GM21381 (cell line): ENCODE results near the gene MBOAT2.
"Not testable (repeated sequence)": the region's sequence is repeated elsewhere in the genome, so short reads cannot be mapped to it uniquely, and the experiment has no call there.

Experiments
- ATAC-seq: cut with Tn5 transposase; IDR thresholded peaks from one replicate; pipeline ENCODE4 v1.9.1; 2021; ENCODE audit warnings: mild to moderate bottlenecking, moderate library complexity; ENCODE audit not compliant: unreplicated experiment

MBOAT2 gene

GRCh38 chr2:8962890-8963289 is 40.6 kb downstream of the MBOAT2 start:
- no peak for ATAC-seq

- ATAC-seq = no peak
Measured at GRCh38 chr2:8957628-8958027, 45.9 kb downstream of the MBOAT2 start.

- no peak for ATAC-seq
Measured at GRCh38 chr2:8956774-8957173, 46.7 kb downstream of the MBOAT2 start.

- no peak for ATAC-seq
Measured at GRCh38 chr2:8954990-8955389, 48.5 kb downstream of the MBOAT2 start.

DNA sequence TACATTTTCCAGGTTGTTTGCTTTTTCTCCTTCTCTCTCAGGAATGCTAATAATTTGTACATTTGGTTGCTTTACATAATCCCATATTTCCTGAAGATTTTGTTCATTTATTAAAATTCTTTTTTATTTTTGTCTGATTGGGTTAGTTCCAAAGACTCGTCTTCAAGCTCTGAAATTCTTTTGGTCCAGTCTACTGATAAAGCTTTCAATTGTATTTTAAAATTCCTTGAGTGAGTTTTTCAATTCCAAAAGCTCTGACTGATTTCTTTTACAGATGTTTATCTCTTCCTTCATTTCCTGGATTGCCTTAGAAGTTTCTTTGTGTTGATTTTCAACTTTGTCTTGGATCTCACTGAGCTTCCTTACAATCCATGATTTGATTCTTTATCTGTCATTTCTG is 50.0 kb downstream of the MBOAT2 start:
- no peak for ATAC-seq

DNA sequence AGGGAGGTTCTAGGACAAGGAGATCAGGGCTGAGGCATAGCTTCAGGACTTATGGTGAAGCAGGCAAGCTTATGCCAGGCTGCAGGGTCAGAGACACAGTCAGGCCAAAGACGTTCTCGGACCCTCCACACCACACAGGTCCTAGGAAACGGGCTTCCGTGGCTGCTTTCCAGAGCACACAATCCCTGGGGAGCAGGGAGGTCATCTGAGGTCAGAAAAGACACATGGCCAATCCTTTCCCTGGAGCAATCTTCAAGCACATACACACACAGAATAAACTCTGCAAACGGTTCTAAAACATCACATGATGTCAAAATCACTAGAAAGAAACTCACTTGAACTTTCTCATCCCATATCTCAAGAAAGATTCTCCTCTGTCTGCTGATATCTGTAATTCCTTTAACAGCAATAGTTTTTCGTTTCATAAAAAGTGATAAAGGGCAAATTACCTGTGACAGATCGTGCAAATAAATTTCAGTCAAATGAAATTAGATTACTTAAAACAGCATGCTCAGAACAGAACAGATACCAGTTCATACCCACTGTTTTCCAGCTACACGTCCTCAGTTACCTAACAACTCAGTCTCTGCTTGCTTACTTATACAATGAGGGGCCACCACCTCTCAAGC is 63.9 kb downstream of the MBOAT2 start:
- ATAC-seq = no peak

GRCh38 chr2:8938384-8938783 is 65.1 kb downstream of the MBOAT2 start:
- no peak for ATAC-seq

GRCh38 chr2:8935982-8936381 is 67.5 kb downstream of the MBOAT2 start:
- ATAC-seq = no peak

- ATAC-seq = no peak
Measured at GRCh38 chr2:8934338-8934737, 69.1 kb downstream of the MBOAT2 start.

GRCh38 chr2:8932702-8933101 is 70.8 kb downstream of the MBOAT2 start:
- ATAC-seq = no peak

DNA sequence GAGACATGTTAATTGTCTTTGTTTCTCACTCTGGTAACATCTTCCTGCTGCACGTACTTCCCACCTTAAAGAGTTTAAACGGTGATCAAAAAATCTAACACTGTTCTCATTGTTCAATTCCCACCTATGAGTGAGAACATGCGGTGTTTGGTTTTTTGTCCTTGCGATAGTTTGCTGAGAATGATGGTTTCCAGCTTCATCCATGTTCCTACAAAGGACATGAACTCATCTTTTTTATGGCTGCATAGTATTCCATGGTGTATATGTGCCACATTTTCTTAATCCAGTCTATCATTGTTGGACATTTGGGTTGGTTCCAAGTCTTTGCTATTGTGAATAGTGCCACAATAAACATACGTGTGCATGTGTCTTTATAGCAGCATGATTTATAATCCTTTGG is 73.3 kb downstream of the MBOAT2 start:
- not testable (repeated sequence) for ATAC-seq

- ATAC-seq = no peak
Measured at GRCh38 chr2:8929128-8929527, 74.4 kb downstream of the MBOAT2 start.

DNA sequence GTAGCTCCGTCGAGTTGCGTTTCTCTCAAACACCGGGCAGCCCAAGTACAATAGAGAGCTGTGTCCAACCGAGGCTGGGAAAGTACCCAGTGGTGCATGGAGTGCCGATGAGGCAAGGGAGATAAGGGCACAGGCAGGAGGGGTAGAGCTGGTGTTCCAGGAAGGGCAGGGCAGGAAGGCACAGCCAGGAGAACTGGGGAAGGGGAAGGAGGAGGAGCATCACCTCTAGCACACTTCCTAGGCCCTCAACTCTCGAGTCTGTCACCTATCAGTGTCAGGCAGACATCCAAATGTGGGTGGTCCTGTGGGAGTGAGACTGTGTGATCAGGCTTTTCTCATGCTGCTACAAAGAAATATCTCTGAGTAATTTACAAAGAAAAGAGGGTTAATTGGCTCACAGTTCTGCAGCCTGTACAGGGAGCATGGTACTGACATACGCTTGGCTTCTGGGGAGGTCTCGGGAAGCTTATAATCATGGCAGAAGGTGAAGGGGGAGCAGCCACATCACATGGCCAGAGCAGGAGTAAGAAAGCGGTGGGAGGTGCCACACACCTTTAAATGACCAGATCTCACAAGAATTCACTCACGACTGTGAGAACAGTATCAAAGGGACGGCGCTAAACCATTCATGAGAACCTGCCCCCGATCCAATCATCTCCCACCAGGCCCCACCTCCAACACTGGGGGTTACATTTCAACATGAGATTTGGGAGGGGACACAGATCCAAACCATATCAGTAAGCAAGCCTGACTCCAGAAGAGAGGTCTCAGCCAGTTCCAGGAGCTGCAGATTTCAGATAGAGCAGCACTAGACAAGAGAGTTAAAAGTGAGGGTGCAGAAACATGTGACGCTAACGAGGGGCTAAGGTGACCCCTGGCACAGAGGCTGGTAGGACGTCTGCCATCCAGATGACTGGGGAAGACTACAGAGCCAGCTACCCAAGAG is 75.7 kb downstream of the MBOAT2 start:
- no peak for ATAC-seq

DNA sequence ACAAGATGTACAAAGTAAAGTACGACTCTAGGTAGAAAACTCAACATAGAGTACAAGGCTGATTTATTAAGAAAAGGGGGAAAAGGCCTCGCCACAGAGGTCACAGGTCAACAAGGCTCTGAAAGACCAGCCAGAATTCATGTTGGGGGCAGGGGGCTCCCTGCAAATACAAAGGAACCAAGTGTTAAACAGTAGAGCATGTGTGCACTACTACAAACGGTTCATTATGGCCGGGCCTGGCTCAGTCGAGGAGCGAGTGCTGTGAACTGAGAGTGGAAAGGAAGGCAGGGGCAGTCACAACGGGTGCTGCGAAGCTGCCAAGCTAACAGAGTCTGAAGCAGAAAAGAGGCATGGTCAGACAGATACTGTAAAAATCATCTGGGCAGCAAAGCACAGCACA is 77.1 kb downstream of the MBOAT2 start:
- ATAC-seq = no peak

DNA sequence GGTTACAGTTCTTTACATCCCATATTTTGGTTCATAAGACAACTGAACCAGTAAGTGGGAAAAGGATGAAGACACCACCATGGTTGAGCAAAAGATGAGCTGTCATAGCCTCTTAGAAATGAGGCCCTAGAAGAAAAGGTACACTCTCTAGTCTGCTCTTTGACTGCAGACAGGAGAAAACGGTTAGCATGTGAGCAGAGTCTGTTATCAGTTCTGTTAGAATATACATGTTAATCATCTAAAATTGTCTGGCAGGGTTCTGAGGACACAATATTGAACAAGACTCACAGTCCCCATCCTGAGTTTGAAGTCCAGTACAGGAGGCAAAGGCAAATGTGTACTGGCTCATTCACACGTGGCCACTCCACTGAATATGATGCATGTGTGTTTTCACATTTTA is 78.1 kb downstream of the MBOAT2 start:
- no peak for ATAC-seq

DNA sequence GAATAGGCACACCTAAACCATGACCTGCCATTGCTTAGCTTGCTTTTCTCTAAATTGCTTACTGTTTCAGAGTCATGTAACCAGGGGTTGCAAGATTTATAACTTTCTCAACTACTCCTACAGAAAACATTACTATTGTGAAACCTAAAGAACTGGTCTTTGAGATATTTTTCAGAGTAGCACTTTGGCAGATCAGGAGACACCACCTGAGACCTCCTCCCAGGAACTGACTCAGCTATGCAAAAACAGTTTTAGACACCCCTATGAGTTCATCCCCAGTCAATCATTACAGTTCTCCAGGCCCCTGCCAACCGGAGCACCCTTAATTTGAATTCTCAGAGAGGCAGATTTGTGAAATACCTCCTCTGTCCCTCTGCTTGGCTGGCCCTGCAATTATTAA is 80.3 kb downstream of the MBOAT2 start:
- no peak for ATAC-seq

GRCh38 chr2:8922431-8922830 is 81.1 kb downstream of the MBOAT2 start:
- no peak for ATAC-seq

DNA sequence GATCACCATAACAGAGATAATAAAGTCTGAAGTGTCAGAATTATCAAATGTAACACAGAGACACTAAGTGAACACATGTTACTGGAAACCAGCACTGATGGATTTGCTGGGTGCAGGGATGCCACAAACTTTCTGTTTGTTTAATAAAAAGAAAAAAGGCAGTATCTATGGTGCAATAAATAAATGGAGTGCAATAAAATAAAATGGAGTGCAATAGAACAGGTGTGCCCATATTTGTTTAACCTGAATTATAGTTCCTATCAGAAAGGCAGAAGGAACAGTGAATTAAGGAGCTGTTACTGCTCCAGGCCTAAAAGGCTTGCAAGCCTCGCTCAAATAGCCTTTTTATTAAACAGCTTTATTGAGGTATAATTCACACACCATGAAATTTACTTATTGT is 85.1 kb downstream of the MBOAT2 start:
- ATAC-seq = no peak

GRCh38 chr2:8915941-8916340 is 87.5 kb downstream of the MBOAT2 start:
- ATAC-seq = no peak

- ATAC-seq = not testable (repeated sequence)
Measured at GRCh38 chr2:8913767-8914166, 89.7 kb downstream of the MBOAT2 start.

DNA sequence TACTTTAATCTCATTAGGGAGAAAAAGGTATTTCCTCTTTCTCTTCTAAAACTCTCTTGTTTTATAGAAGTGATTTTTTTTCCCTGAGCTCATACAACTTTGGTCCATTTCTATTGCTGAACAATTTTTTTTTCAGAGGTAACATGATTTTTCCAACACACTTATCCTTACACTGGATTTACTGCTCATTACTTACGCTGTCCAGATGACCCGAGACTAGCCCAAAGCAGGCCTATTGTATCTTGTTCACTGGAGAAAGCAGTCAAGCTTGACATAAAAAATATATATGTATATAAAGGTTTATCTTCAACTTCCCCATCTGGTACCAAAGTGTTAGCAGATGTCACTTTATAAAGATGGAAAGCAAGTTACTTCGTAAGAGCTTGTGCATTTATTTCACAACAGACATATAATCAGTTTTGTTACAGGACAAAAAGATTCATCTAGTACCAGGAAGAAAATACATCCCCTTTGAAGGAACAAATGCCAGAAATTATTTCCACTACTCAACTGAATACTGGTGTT is 95.7 kb downstream of the MBOAT2 start:
- ATAC-seq = no peak

- not testable (repeated sequence) for ATAC-seq
Measured at GRCh38 chr2:8903924-8904323, 99.6 kb downstream of the MBOAT2 start.
